HCT116 (cell line): ENCODE data around the gene PRR35. TPM values are rescaled to one million over a fixed set of nuclear protein-coding genes. Genes with fewer than 3 reads are reported as not detected.

Experiments
- ATAC-seq: fragments of 200-7000 bp; cut with Tn5 transposase; 2 replicates; pipeline ENCODE4 v1.9.1; 2020; ENCODE audit warnings: mild to moderate bottlenecking, moderate library complexity
- BruUV-seq: library from RNA; stranded (reverse); fragments of 400-500 nt; replicated peaks from 2 replicates; lab custom pipeline; 2021; lab: Mats Ljungman, UMichigan
- CTCF ChIA-PET: fragments of 300-600 bp; sonication (Branson Sonifier 250); formaldehyde crosslinking; loops from one replicate; lab custom pipeline; 2021; ENCODE audit warnings: antibody characterized with exemption; lab: Charles Lee
- POLR2A ChIA-PET: fragments of 300-600, 350-600 bp; sonication (Branson Sonifier 250); formaldehyde crosslinking; loops from one replicate; lab custom pipeline; 2021; ENCODE audit warnings: antibody characterized with exemption; lab: Charles Lee
- RAD21 ChIA-PET, 2 experiments: fragments of 300-600 bp; sonication (Branson Sonifier 250); formaldehyde crosslinking; loops; one replicate each; lab custom pipeline; 2023; ENCODE audit warnings: low total read pairs in 2 of 2; ENCODE audit not compliant: uncharacterized antibody in 2 of 2, unreplicated experiment in 2 of 2, low non-redundant PET in 1 of 2; lab: Charles Lee
- DNase-seq: peaks from one replicate; pipeline ENCODE4 v3.0.0-alpha.2; 2010; ENCODE audit warnings: low read depth, low spot score
- H2AFZ ChIP-seq: fragments of 200-600 bp; shearing (Covaris generic), sonication (generic); 2 replicates; pipeline ENCODE4 v1.6.1; 2017; ENCODE audit warnings: low read depth, mixed run types, mixed read lengths, antibody characterized with exemption, low read length; ENCODE audit not compliant: poor library complexity, severe bottlenecking
- H3K27ac ChIP-seq: 2 replicates; pipeline ENCODE4 v1.5.1; 2012; ENCODE audit warnings: low read depth, low read length
- H3K27me3 ChIP-seq: fragments of 200-600 bp; sonication (generic); 2 replicates; pipeline ENCODE4 v1.6.1; 2016; ENCODE audit warnings: mixed run types, low read length, mixed read lengths; ENCODE audit not compliant: insufficient read depth
- H3K36me3 ChIP-seq, 2 experiments: fragments of 200-500 bp in 1 of 2; fragments of 200-600 bp in 1 of 2; sonication (Bioruptor generic) in 1 of 2; sonication (generic) in 1 of 2; 2 replicates each; pipeline versions ENCODE4 v1.5.1 to v1.6.1; 2014 to 2016; ENCODE audit warnings: low read length in 2 of 2, inconsistent platforms in 1 of 2, mixed read lengths in 1 of 2, mixed run types in 1 of 2; ENCODE audit not compliant: insufficient read depth in 2 of 2, control insufficient read depth in 1 of 2
- H3K4me1 ChIP-seq, 2 experiments: fragments of 200-600 bp in 1 of 2; sonication (generic) in 1 of 2; 2 replicates each; pipeline versions ENCODE4 v1.5.1 to v1.6.1; 2012 to 2017; ENCODE audit warnings: low read length in 2 of 2, inconsistent platforms in 1 of 2, mild to moderate bottlenecking in 1 of 2, mixed read lengths in 1 of 2, mixed run types in 1 of 2, moderate library complexity in 1 of 2; ENCODE audit not compliant: insufficient read depth in 2 of 2, control insufficient read depth in 1 of 2
- H3K4me2 ChIP-seq: fragments of 200-600 bp; sonication (generic); 2 replicates; pipeline ENCODE4 v1.6.1; 2017; ENCODE audit warnings: mixed run types, low read length, mixed read lengths
- H3K4me3 ChIP-seq, 2 experiments: fragments of 200-600 bp in 1 of 2; sonication (generic) in 1 of 2; replicated peaks in 1 of 2; 2 replicates each; pipeline ENCODE4 v1.5.1; 2011 to 2016; ENCODE audit warnings: low read length in 2 of 2, control low read depth in 1 of 2, low read depth in 1 of 2, mild to moderate bottlenecking in 1 of 2, mixed read lengths in 1 of 2, mixed run types in 1 of 2
- H3K79me2 ChIP-seq: fragments of 200-600 bp; sonication (generic); 2 replicates; pipeline ENCODE4 v1.6.1; 2017; ENCODE audit warnings: mild to moderate bottlenecking, mixed run types, low read length, moderate library complexity, mixed read lengths; ENCODE audit not compliant: insufficient read depth
- H3K9ac ChIP-seq: fragments of 200-600 bp; sonication (generic); 2 replicates; pipeline ENCODE4 v1.6.1; 2016; ENCODE audit warnings: low read length, mixed read lengths
- H3K9me2 ChIP-seq: fragments of 200-600 bp; sonication (generic), shearing (Covaris generic); 2 replicates; pipeline ENCODE4 v1.6.1; 2017; ENCODE audit warnings: mixed run types, mild to moderate bottlenecking, moderate library complexity; ENCODE audit not compliant: insufficient read depth
- H3K9me3 ChIP-seq, 2 experiments: fragments of 200-500 bp in 1 of 2; fragments of 200-600 bp in 1 of 2; sonication (Bioruptor generic) in 1 of 2; sonication (generic) in 1 of 2; 2 replicates each; pipeline ENCODE4 v1.6.1; 2014 to 2017; ENCODE audit warnings: low read length in 2 of 2, mixed read lengths in 2 of 2, inconsistent platforms in 1 of 2, low read depth in 1 of 2, mild to moderate bottlenecking in 1 of 2, mixed run types in 1 of 2, moderate library complexity in 1 of 2; ENCODE audit not compliant: control insufficient read depth in 1 of 2, insufficient read depth in 1 of 2
- H4K20me1 ChIP-seq: fragments of 200-600 bp; sonication (generic), shearing (Covaris generic); 2 replicates; pipeline ENCODE4 v1.6.1; 2017; ENCODE audit warnings: mixed run types, mild to moderate bottlenecking, moderate library complexity; ENCODE audit not compliant: insufficient read depth
- CBX3 ChIP-seq: IDR thresholded peaks from 2 replicates; pipeline ENCODE4 v1.6.1; 2012; ENCODE audit warnings: low read depth
- CEBPB ChIP-seq: IDR thresholded peaks from 2 replicates; pipeline ENCODE4 v1.6.1; 2012; ENCODE audit warnings: low read depth
- EGR1 ChIP-seq: IDR thresholded peaks from 2 replicates; pipeline ENCODE4 v1.6.1; 2012; ENCODE audit warnings: low read depth
- EZH2 ChIP-seq: fragments of 200-600 bp; sonication (generic); IDR thresholded peaks from 2 replicates; pipeline ENCODE4 v1.6.1; 2017; ENCODE audit warnings: antibody characterized with exemption, mixed run types
- FOSL1 ChIP-seq: IDR thresholded peaks from 2 replicates; pipeline ENCODE4 v1.6.1; 2012; ENCODE audit warnings: low read depth
- POLR2A ChIP-seq: IDR thresholded peaks from 2 replicates; pipeline ENCODE4 v1.7.0; 2011; ENCODE audit warnings: borderline replicate concordance; ENCODE audit not compliant: insufficient read depth, insufficient read length; ENCODE audit errors: extremely low read depth
- POLR2AphosphoS5 ChIP-seq: IDR thresholded peaks from 2 replicates; pipeline ENCODE4 v1.6.1; 2011; ENCODE audit warnings: mild to moderate bottlenecking, low read depth, low read length, moderate library complexity
- RAD21 ChIP-seq: IDR thresholded peaks from 2 replicates; pipeline ENCODE4 v1.6.1; 2012; ENCODE audit warnings: low read depth, mild to moderate bottlenecking
- SP1 ChIP-seq: IDR thresholded peaks from 2 replicates; pipeline ENCODE4 v1.6.1; 2012; ENCODE audit warnings: low read depth
- SRF ChIP-seq: IDR thresholded peaks from 2 replicates; pipeline ENCODE4 v1.6.1; 2012; ENCODE audit warnings: low read depth
- TCF7L2 ChIP-seq: IDR thresholded peaks from 2 replicates; pipeline ENCODE4 v1.7.0; 2011; ENCODE audit warnings: borderline replicate concordance, inconsistent platforms; ENCODE audit not compliant: insufficient read depth, insufficient read length; ENCODE audit errors: extremely low read depth
- YY1 ChIP-seq: IDR thresholded peaks from 2 replicates; pipeline ENCODE4 v1.6.1; 2011; ENCODE audit warnings: low read length, low read depth, moderate library complexity, mild to moderate bottlenecking; ENCODE audit not compliant: insufficient replicate concordance; ENCODE audit errors: extremely low read depth
- ZFX ChIP-seq: fragments of 450-650 bp; IDR thresholded peaks from 2 replicates; pipeline ENCODE4 v1.6.1; 2017
- intact Hi-C: fragments of 100-400 bp; cut with micrococcal nuclease; formaldehyde crosslinking; loops from 2 replicates; pipeline ENCODE4 v1.10.0; 2022
- total RNA-seq: library from RNA; stranded (reverse); gene quantifications from one replicate; pipeline ENCODE4 v1.2.1, GENCODE V29; 2021; ENCODE audit not compliant: unreplicated experiment
- TF ChIP-seq, protein P1 (sequence below): IDR thresholded peaks from 2 replicates; pipeline ENCODE4 v1.6.1; 2012; ENCODE audit warnings: low read depth
- TF ChIP-seq, protein P2 (sequence below): IDR thresholded peaks from 2 replicates; pipeline ENCODE4 v1.6.1; 2012
- TF ChIP-seq, protein P3 (sequence below): IDR thresholded peaks from 2 replicates; pipeline ENCODE4 v1.6.1; 2012

The PRR35 gene
- total RNA-seq, 1 experiment from 2014 or later, result not detected

DNA sequence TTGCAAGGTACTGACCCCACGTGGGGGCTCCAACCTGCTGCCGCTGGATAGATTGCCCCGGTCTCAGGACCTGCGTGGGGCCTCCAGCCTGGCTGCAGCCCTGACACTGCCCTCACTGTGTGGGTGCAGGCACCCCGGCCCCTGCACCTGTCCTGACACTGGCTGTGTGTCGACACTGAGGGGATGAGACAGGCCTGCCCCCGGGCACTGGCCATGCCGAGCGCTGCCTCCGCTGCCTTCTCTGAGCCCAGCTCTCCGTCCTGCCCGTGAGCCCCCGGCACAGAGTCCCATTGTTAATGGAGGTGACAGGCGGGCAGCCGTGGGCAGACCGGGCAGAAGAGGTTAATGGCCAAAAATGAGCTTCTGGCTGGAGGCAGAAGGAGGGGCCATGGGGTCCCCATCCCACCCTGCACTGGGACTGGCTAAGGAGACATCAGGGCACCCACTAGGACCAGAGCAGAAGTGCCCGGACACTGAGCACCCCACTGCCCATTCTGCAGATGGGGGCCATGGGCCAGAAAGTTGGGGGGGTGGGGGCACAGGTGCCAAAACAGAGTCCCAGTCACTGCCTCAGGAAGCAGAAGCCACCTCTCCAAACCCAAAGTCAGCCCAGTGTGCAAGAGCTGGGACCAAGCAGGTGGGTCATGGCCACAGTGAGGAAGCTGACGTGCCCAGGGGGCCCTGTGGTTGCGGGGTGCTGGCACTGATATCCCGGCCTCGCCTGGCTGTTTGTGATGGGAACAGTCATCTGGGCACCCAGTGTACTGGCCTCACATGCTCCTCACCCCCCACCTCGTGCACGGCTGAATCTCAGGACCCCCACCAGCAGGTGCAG lies 2.5 kb upstream of the PRR35 start (continued):
- TF ChIP-seq, protein P1, sequence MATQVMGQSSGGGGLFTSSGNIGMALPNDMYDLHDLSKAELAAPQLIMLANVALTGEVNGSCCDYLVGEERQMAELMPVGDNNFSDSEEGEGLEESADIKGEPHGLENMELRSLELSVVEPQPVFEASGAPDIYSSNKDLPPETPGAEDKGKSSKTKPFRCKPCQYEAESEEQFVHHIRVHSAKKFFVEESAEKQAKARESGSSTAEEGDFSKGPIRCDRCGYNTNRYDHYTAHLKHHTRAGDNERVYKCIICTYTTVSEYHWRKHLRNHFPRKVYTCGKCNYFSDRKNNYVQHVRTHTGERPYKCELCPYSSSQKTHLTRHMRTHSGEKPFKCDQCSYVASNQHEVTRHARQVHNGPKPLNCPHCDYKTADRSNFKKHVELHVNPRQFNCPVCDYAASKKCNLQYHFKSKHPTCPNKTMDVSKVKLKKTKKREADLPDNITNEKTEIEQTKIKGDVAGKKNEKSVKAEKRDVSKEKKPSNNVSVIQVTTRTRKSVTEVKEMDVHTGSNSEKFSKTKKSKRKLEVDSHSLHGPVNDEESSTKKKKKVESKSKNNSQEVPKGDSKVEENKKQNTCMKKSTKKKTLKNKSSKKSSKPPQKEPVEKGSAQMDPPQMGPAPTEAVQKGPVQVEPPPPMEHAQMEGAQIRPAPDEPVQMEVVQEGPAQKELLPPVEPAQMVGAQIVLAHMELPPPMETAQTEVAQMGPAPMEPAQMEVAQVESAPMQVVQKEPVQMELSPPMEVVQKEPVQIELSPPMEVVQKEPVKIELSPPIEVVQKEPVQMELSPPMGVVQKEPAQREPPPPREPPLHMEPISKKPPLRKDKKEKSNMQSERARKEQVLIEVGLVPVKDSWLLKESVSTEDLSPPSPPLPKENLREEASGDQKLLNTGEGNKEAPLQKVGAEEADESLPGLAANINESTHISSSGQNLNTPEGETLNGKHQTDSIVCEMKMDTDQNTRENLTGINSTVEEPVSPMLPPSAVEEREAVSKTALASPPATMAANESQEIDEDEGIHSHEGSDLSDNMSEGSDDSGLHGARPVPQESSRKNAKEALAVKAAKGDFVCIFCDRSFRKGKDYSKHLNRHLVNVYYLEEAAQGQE, result no peak
- TF ChIP-seq ZFX (no peak), SRF (no peak)
- TF ChIP-seq, protein P2, sequence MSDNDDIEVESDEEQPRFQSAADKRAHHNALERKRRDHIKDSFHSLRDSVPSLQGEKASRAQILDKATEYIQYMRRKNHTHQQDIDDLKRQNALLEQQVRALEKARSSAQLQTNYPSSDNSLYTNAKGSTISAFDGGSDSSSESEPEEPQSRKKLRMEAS, result no peak

DNA sequence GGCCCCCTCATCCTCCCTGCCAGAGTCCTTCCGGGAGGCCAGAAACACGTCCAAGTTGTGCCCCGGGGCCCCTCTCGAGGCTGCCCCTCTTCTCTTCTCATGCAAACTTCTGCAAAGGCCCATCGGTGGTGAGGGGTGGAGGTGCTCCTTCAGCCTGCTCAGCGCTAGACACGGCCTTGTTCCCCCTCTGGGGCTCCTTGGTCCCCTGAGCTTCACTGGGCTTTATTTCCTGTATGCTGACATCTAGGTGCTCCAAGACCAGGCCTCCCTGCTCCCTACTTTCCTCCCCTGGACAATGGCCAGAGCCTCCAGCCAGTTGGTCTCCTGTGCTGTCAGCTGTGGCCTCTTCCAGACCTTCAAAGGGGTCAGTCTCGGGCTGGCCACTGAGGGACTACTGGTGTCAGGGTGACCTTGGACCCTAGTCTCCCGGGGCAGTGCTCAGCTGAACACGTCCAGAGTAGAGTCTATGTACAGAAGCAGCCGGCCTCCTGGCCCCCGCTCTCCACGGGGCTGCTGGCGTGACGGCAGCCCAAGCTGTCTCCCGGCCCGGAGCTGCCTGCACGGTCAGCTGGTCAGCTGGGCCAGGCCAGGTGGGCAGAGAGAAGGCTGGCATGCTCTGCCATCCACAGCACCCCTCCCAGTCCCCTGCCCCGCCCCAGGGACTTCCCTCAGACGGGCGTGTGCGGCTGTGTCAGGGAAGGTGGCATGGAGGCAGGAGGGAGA lies 1.7 kb upstream of the PRR35 start:
- POLR2A ChIA-PET, result no interaction called here
- no peaks in the 10 kb centered on the region for H3K4me1 ChIP-seq
- no peaks in the 10 kb centered on the region for H3K9me3 ChIP-seq
- H3K27me3 ChIP-seq, result no peaks in the 10 kb centered on the region
- ATAC-seq (no peak), DNase-seq (no peak)
- H3K27ac ChIP-seq, result no peak overlapping the region
- H3K79me2 ChIP-seq, result no peaks in the 10 kb centered on the region
- no peak overlapping the region for H3K4me2 ChIP-seq
- no peak overlapping the region for H3K9ac ChIP-seq
- BruUV-seq, result no TSS peak
- no peak overlapping the region for H3K4me3 ChIP-seq
- no peaks in the 10 kb centered on the region for H4K20me1 ChIP-seq
- intact Hi-C loops, result no loop called here
- H3K36me3 ChIP-seq, result no peaks in the 10 kb centered on the region
- CTCF ChIA-PET, result no interaction called here
- RAD21 ChIA-PET, result no interaction called here
- H3K9me2 ChIP-seq, result no peaks in the 10 kb centered on the region
- no peak overlapping the region for H2AFZ ChIP-seq
- TF ChIP-seq CEBPB, result no peak
- TF ChIP-seq, protein P2, result no peak
- TF ChIP-seq YY1, result no peak
- TF ChIP-seq TCF7L2, result no peak
- no peak for TF ChIP-seq FOSL1
- TF ChIP-seq RAD21, result no peak
- TF ChIP-seq, protein P3, sequence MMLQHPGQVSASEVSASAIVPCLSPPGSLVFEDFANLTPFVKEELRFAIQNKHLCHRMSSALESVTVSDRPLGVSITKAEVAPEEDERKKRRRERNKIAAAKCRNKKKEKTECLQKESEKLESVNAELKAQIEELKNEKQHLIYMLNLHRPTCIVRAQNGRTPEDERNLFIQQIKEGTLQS, result no peak
- TF ChIP-seq EGR1, result no peak
- no peak for TF ChIP-seq CBX3
- TF ChIP-seq SP1, result no peak
- no peak for TF ChIP-seq SRF
- TF ChIP-seq ZFX, result no peak
- TF ChIP-seq, protein P1, result no peak
- TF ChIP-seq EZH2, result no peak
- TF ChIP-seq POLR2A, result no peak
- TF ChIP-seq POLR2AphosphoS5, result no peak
